22Rv1 (cell line): ENCODE results near the gene EBF3.

Source experiments
- CTCF ChIP-seq: fragments of 450-650 bp; IDR thresholded peaks from 2 replicates; pipeline ENCODE4 v1.5.1; 2017; ENCODE audit warnings: mild to moderate bottlenecking
- ZFX ChIP-seq: fragments of 450-650 bp; IDR thresholded peaks from 2 replicates; pipeline ENCODE4 v1.6.1; 2017; ENCODE audit warnings: antibody characterized with exemption, borderline replicate concordance

- TF ChIP-seq CTCF (no peak), ZFX (no peak)
Measured at GRCh38 chr10:129887986-129888783, 75.9 kb downstream of the EBF3 start.
